ENCODE measurements around the gene DST.

DNA sequence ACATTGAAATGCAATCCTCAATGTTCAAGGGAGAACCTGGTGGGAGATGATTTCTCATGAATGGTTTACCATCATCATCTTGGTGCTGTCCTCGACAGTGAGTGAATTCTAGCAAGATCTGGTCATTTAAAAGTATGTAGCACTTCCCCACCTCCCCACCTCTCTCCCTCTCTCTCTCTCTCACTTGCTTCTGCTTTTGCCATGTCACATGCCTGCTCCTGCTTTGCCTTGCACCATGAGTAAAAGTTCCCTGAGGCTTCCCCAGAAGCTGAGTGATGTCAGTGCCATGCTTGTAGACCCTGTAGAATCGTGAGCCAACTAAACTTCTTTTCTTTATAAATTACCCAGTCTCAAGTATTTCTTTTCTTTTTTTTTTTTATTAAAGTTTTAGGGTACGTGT is 60.5 kb downstream of the DST start:
- TF ChIP-seq, protein P1, sequence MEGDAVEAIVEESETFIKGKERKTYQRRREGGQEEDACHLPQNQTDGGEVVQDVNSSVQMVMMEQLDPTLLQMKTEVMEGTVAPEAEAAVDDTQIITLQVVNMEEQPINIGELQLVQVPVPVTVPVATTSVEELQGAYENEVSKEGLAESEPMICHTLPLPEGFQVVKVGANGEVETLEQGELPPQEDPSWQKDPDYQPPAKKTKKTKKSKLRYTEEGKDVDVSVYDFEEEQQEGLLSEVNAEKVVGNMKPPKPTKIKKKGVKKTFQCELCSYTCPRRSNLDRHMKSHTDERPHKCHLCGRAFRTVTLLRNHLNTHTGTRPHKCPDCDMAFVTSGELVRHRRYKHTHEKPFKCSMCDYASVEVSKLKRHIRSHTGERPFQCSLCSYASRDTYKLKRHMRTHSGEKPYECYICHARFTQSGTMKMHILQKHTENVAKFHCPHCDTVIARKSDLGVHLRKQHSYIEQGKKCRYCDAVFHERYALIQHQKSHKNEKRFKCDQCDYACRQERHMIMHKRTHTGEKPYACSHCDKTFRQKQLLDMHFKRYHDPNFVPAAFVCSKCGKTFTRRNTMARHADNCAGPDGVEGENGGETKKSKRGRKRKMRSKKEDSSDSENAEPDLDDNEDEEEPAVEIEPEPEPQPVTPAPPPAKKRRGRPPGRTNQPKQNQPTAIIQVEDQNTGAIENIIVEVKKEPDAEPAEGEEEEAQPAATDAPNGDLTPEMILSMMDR (IDR thresholded peaks at IDR 0.05), result no peak
- TF ChIP-seq EZH2phosphoT487 (IDR thresholded peaks at IDR 0.05), result no peak
- TF ChIP-seq EZH2 (IDR thresholded peaks at IDR 0.05), result no peak
